ENCODE results near the gene MAP3K19. TPM values are rescaled to one million over a fixed set of nuclear protein-coding genes. Genes with fewer than 3 reads are reported as not detected.
"Not testable (repeated sequence)": the region's sequence is repeated elsewhere in the genome, so short reads cannot be mapped to it uniquely, and the experiment has no call there.

MAP3K19 gene
- total and polyA plus RNA-seq, 2 experiments from 2014 or later: not detected

- no peak for DNase-seq (ENCODE audit: low spot score)
- no peak for TF ChIP-seq EZH2phosphoT487 (IDR thresholded peaks at IDR 0.05; ENCODE audit: low read depth, severe bottlenecking, unreplicated experiment)
- no peak for TF ChIP-seq EZH2 (IDR thresholded peaks at IDR 0.05; ENCODE audit: borderline replicate concordance)
- Histone ChIP-seq H3K27me3 (no peaks in the 10 kb centered on the region), H2AFZ (no peak overlapping the region), H3K4me3 (no peak overlapping the region), H3K79me2 (no peaks in the 10 kb centered on the region), H3K9me3 (ENCODE audit: low read depth) (no peaks in the 10 kb centered on the region), H3K9me2 (replicated peaks; ENCODE audit: insufficient read depth) (no peaks in the 10 kb centered on the region), H4K20me1 (ENCODE audit: insufficient read depth, poor library complexity, severe bottlenecking) (no peaks in the 10 kb centered on the region), H3K27ac (no peak overlapping the region), H3K36me3 (replicated peaks; ENCODE audit: insufficient read depth, low read depth) (no peaks in the 10 kb centered on the region), H3K4me2 (no peak overlapping the region), H3K4me1 (ENCODE audit: insufficient read depth) (no peaks in the 10 kb centered on the region)
- 93% methylated on average over 3 of the region's 3 CpGs for WGBS (ENCODE audit: low lambda C conversion rate, missing lambda C conversion rate)
Observed at GRCh38 chr2:134976074-134976702, 71.1 kb downstream of the MAP3K19 start.

GRCh38 chr2:134975281-134976009, 71.8 kb downstream of the MAP3K19 start:
- Histone ChIP-seq H3K4me1 (ENCODE audit: insufficient read depth) (no peaks in the 10 kb centered on the region), H3K4me2 (no peak overlapping the region), H3K79me2 (no peaks in the 10 kb centered on the region), H3K27me3 (no peaks in the 10 kb centered on the region), H3K9me3 (ENCODE audit: low read depth) (no peaks in the 10 kb centered on the region), H3K4me3 (no peak overlapping the region), H3K27ac (no peak overlapping the region), H3K9me2 (replicated peaks; ENCODE audit: insufficient read depth) (no peaks in the 10 kb centered on the region), H2AFZ (no peak overlapping the region), H4K20me1 (ENCODE audit: insufficient read depth, poor library complexity, severe bottlenecking) (no peaks in the 10 kb centered on the region), H3K36me3 (replicated peaks; ENCODE audit: insufficient read depth, low read depth) (no peaks in the 10 kb centered on the region)
- no peak for DNase-seq (ENCODE audit: low spot score)
- TF ChIP-seq CTCF (IDR thresholded peaks at IDR 0.05; ENCODE audit: poor library complexity) (no peak), EZH2 (IDR thresholded peaks at IDR 0.05; ENCODE audit: borderline replicate concordance) (no peak), EZH2phosphoT487 (IDR thresholded peaks at IDR 0.05; ENCODE audit: low read depth, severe bottlenecking, unreplicated experiment) (no peak)
- WGBS (ENCODE audit: low lambda C conversion rate, missing lambda C conversion rate): 93% methylated on average over 6 of the region's 6 CpGs

GRCh38 chr2:134973241-134974138, 73.8 kb downstream of the MAP3K19 start:
- 89% methylated on average over 2 of the region's 2 CpGs for WGBS (ENCODE audit: low lambda C conversion rate, missing lambda C conversion rate)
- DNase-seq (ENCODE audit: low spot score): no peak
- TF ChIP-seq EZH2 (IDR thresholded peaks at IDR 0.05; ENCODE audit: borderline replicate concordance): no peak
- TF ChIP-seq CTCF (IDR thresholded peaks at IDR 0.05; ENCODE audit: poor library complexity): no peak
- no peak for TF ChIP-seq EZH2phosphoT487 (IDR thresholded peaks at IDR 0.05; ENCODE audit: low read depth, severe bottlenecking, unreplicated experiment)
- Histone ChIP-seq H3K27me3 (no peaks in the 10 kb centered on the region), H3K4me1 (ENCODE audit: insufficient read depth) (no peaks in the 10 kb centered on the region), H3K9me3 (ENCODE audit: low read depth) (no peaks in the 10 kb centered on the region), H3K9me2 (replicated peaks; ENCODE audit: insufficient read depth) (no peaks in the 10 kb centered on the region), H4K20me1 (ENCODE audit: insufficient read depth, poor library complexity, severe bottlenecking) (no peaks in the 10 kb centered on the region), H3K27ac (no peak overlapping the region), H3K4me3 (no peak overlapping the region), H3K4me2 (no peak overlapping the region), H3K79me2 (no peaks in the 10 kb centered on the region), H2AFZ (no peak overlapping the region), H3K36me3 (replicated peaks; ENCODE audit: insufficient read depth, low read depth) (no peaks in the 10 kb centered on the region)

GRCh38 chr2:134967166-134967565, 80.1 kb downstream of the MAP3K19 start:
- not testable (repeated sequence) for H3K79me2 ChIP-seq; H3K4me2 ChIP-seq; H3K27ac ChIP-seq; H3K9me3 ChIP-seq (ENCODE audit: low read depth); H4K20me1 ChIP-seq (ENCODE audit: insufficient read depth, poor library complexity, severe bottlenecking); H3K9me2 ChIP-seq (replicated peaks; ENCODE audit: insufficient read depth); H2AFZ ChIP-seq; DNase-seq (ENCODE audit: low spot score); H3K4me1 ChIP-seq (ENCODE audit: insufficient read depth); H3K36me3 ChIP-seq (replicated peaks; ENCODE audit: insufficient read depth, low read depth); H3K4me3 ChIP-seq; H3K27me3 ChIP-seq
- 94% methylated on average over 10 of the region's 10 CpGs for WGBS (ENCODE audit: low lambda C conversion rate, missing lambda C conversion rate)

Data from hepatocyte (in vitro differentiated cells).